T-helper 2 cell treated with Interferon-gamma antibody and Interleukin-4, amounts not matched to agents 5 μg/mL and 100 μg/mL, for 36 hours (primary cell): ENCODE measurements around the gene ARID1A.
"Not testable (repeated sequence)": the region's sequence is repeated elsewhere in the genome, so short reads cannot be mapped to it uniquely, and the experiment has no call there.

Experiments
- DNase-seq: peaks from one replicate; pipeline ENCODE4 v3.0.0; 2021; ENCODE audit warnings: low spot score
- H3K27ac Mint-ChIP-seq: one replicate; pipeline ENCODE4 v1.8.0; 2021; ENCODE audit warnings: mild to moderate bottlenecking, mixed read lengths
- H3K27me3 Mint-ChIP-seq: one replicate; pipeline ENCODE4 v1.8.0; 2021; ENCODE audit warnings: low read depth, mixed read lengths
- H3K36me3 Mint-ChIP-seq: one replicate; pipeline ENCODE4 v1.8.0; 2021; ENCODE audit warnings: low read depth, mixed read lengths
- H3K4me1 Mint-ChIP-seq: one replicate; pipeline ENCODE4 v1.8.0; 2021; ENCODE audit warnings: low read depth, mixed read lengths
- H3K4me3 Mint-ChIP-seq: one replicate; pipeline ENCODE4 v1.8.0; 2022; ENCODE audit warnings: mild to moderate bottlenecking, moderate library complexity, mixed read lengths
- H3K9me3 Mint-ChIP-seq: one replicate; pipeline ENCODE4 v1.8.0; 2021; ENCODE audit warnings: mixed read lengths

Gene ARID1A

DNA sequence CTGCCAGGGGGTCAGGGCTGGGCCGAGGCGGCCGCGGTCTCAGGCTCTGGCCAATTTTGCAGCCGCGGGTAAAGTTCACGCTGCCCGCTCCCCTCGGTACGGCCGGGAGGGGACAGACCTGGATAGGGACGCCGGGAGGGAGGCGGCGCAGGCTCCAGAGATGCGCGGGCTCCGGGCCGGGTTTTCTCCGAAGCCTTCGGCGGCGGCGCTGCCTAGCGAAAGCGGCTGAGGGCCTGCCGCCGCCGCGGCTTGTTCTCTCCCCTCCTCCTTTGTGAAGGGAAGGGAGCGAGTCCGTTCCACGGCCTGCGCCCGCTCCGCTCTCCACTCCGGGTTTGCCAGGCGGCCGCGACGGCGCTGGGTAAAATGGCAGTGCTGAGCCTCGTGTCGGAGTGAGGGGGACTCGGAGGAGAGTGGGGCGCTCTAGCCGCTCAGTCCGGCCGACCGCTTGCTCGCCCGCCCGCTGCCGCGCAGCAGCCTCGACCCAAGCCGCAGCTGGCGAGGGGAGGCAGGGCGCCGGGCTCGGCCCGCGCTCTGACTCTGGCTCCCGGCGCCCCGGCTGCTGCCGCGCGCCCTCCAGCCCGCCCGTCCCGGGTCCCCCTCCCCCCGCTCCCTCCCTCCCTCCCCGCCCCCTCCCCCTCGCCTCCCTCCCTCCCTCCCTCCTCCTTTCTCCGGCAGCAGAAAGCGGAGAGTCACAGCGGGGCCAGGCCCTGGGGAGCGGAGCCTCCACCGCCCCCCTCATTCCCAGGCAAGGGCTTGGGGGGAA lies at the start of gene ARID1A:
ARID1A (plus strand) TSS at position 660 of the 763 bp plus-strand sequence. CDS start 389 bp downstream, outside the sequence.
- Mint-ChIP-seq H3K4me1 (peaks cover 28% of the 10 kb centered on the region), H3K36me3 (peaks cover 6% of the 10 kb centered on the region), H3K27me3 (no peaks in the 10 kb centered on the region), H3K27ac (peak within 1 kb of the TSS; percentile 94), H3K9me3 (no peaks in the 10 kb centered on the region), H3K4me3 (peak within 1 kb of the TSS; percentile 90)
- DNase-seq, result peak; percentile 96

DNA sequence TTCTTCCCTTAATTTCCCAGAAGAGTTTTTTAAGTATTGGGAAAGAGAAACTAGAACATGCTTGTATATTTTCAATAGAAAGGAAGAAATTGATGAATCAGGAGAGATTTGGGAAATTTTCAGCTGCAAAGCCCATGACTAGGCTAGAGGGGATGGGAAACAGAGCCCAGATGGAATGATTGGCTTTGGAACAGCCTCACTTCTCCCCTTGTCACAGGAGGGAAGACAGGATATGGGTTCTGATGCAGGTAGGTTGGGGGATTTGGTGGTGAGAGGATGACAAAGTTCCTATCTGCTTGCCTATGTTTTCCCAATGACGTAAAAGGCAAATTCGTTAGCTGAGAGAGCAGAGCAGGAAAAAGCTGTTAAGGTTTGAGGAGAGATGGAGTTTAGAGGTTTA lies 31.0 kb upstream of the ARID1A start:
- no peak overlapping the region for H3K27ac Mint-ChIP-seq
- no peak overlapping the region for H3K4me3 Mint-ChIP-seq
- no peak for DNase-seq
- H3K4me1 Mint-ChIP-seq, result no peaks in the 10 kb centered on the region
- H3K27me3 Mint-ChIP-seq, result peaks cover 1% of the 10 kb centered on the region
- H3K9me3 Mint-ChIP-seq, result no peaks in the 10 kb centered on the region
- no peaks in the 10 kb centered on the region for H3K36me3 Mint-ChIP-seq

DNA sequence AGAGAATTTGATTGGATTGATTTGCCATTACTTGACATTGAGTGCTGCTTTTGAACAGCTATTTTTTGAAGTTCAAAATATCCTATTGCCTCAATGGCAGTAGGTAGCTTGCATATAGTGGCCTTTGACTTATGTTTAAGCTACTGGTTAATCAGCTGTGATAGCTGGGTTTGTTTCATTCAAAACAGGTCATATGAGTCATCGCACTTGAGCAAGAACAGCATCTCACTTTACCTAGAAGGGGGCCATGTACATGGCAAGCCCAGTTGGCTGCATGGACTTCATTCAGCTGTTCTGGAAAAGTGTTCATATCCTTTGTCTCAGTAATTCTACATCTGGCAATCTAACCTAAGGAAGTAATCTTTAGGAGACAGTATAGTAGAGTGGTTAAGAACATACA lies 29.0 kb upstream of the ARID1A start:
- Mint-ChIP-seq H3K4me1 (no peaks in the 10 kb centered on the region), H3K36me3 (no peaks in the 10 kb centered on the region), H3K4me3 (no peak overlapping the region), H3K9me3 (no peaks in the 10 kb centered on the region), H3K27ac (no peak overlapping the region), H3K27me3 (peaks cover 1% of the 10 kb centered on the region)
- DNase-seq, result no peak

DNA sequence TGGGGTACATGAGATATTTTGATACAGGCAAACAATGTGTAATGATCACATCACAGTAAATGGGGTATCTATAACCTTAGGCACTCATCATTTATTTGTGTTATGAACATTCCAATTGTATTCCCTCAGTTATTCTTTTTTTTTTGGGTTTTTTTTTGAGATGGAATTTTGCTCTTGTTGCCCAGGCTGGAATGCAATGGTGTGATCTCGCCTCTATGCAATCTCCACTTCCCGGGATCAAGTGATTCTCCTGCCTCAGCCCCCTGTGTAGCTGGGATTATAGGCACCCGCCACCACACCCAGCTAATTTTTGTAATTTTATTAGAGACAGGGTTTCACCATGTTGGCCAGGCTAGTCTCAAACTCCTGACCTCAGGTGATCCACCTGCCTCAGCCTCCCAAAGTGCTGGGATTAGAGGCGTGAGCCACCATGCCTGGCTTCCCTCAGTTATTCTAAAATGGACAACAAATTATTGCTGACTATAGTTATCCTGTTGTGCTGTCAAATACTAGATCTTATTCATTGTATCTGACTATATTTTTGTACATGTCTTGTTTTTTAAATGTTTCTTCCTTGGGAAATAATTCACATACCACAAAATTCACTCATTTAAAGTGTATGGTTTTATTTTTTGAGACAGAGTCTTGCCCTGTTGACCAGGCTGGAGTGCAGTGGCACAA lies 27.6 kb upstream of the ARID1A start:
- not testable (repeated sequence) for H3K27me3 Mint-ChIP-seq, H3K9me3 Mint-ChIP-seq, H3K27ac Mint-ChIP-seq, DNase-seq, H3K4me1 Mint-ChIP-seq, H3K36me3 Mint-ChIP-seq, H3K4me3 Mint-ChIP-seq

DNA sequence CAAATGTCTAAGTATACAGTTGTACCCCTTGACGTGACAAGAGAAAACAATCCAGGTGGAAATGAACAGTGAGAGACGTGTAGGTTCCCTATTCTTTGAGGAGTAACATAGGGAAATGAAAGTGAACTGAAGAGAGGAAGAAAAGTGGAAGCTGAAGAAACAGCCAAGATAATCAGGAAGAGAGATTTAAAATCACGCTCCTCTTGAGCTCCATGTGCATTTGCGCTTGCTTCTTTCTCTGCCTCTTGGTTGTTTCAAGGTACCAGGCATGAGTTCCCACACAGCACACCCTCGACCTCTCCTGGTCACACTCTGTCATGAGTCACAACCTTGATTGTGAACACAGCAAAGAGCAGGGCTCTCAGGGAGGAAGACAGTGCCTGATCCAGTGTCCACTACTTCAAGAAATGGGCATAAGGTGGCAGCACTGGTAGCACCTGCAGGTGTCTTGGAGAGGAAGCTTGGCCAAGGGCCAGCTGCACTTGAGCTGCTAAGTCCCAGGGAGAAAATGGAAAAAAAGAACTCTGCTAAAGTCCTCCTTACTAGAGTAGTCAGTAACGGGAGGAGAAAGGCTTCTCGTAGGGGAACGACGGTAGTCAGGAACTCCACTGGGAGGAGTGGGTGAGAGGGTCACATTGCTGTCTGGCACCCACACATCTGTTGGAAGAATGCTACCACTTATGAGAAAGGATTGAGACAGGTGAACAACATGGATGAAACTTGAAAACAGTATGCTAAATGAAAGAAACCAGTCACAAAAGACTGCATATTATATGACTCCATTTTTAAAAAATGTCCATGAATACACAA lies 18.3 kb upstream of the ARID1A start:
- H3K27ac Mint-ChIP-seq, result peak overlapping the region; percentile 56
- H3K4me1 Mint-ChIP-seq, result peaks cover 18% of the 10 kb centered on the region
- H3K36me3 Mint-ChIP-seq, result no peaks in the 10 kb centered on the region
- H3K9me3 Mint-ChIP-seq, result no peaks in the 10 kb centered on the region
- DNase-seq, result peak; percentile 50
- peak overlapping the region; percentile 52 for H3K4me3 Mint-ChIP-seq
- no peaks in the 10 kb centered on the region for H3K27me3 Mint-ChIP-seq

DNA sequence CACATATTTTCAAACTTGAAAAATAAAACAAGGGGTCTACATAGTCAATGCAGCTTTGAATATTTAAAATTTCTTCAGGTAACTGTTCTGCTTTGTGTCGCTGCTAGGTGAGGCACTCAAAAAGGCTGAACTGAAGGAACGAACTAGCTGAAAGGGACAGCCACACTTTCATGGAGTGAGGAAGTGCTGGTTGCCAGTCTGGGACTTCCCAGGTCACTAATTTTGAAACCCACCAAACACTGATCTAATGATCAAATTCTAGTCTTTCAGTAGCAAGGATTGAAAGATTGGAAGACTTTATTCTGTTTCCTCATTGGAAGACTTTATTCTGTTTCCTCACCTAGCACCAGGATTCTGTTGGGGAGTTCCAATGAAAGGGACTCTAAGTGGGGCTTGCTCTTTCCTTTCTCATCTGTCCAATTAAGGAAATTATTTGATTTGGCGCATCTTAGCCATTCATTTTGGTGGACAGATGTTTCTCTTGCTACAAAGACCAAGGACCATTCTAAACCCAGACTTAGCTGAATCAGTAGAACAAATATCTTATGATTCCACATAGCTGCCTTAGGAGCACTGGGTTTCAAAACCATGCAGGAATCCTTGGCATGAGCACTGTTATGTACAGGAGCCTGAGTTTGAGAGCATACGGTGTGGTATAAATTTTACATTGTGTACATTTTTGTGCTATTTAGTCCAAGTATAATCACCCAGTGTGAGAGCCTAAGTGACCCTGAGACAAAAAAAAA lies 10.9 kb upstream of the ARID1A start:
- Mint-ChIP-seq H3K36me3 (no peaks in the 10 kb centered on the region), H3K27ac (no peak overlapping the region), H3K4me3 (no peak overlapping the region), H3K4me1 (peaks cover 10% of the 10 kb centered on the region), H3K27me3 (no peaks in the 10 kb centered on the region), H3K9me3 (no peaks in the 10 kb centered on the region)
- no peak for DNase-seq

DNA sequence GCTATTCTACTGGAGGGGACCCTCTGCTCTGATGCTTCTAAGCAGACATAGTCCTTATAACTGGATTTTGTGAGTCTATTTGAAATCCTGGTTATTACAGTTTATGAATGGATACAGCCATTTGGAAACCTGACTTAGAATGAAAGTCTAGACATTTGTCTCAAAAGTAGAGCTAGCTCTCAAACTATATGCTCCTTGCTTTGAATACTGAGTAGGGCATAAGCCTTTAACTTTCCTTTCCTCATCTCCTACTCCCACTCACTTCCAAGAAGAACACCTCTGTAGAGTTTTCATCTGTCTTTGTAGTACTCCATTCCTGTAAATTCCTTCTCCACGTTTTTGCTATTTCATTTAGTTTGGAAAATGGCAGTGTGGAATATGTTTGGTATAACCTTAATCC lies 9.0 kb upstream of the ARID1A start:
- Mint-ChIP-seq H3K4me3 (no peak overlapping the region), H3K36me3 (no peaks in the 10 kb centered on the region), H3K9me3 (no peaks in the 10 kb centered on the region), H3K27me3 (no peaks in the 10 kb centered on the region), H3K27ac (no peak overlapping the region), H3K4me1 (peaks cover 12% of the 10 kb centered on the region)
- DNase-seq, result no peak

DNA sequence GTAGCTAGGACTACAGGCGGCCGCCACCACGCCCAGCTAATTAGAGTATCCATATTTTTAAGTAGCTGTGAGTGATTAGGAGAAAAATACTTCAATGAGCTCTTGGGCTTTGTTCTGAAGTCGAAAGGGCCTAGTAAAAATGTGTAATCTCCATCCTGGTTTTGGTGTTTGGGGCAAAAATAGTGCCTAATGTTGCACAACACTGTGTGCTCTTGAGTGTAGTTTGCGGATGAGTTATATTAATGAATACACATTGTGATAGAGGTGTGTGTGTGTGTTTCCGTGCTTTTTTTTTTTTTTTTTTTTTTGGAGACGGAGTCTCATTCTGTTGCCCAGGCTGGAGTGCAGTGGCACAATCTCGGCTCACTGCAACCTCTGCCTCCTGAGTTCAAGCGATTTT lies 6.3 kb upstream of the ARID1A start:
- Mint-ChIP-seq H3K27me3 (no peaks in the 10 kb centered on the region), H3K9me3 (no peaks in the 10 kb centered on the region), H3K4me3 (no peak overlapping the region), H3K36me3 (no peaks in the 10 kb centered on the region), H3K27ac (no peak overlapping the region), H3K4me1 (peaks cover 22% of the 10 kb centered on the region)
- DNase-seq, result no peak

DNA sequence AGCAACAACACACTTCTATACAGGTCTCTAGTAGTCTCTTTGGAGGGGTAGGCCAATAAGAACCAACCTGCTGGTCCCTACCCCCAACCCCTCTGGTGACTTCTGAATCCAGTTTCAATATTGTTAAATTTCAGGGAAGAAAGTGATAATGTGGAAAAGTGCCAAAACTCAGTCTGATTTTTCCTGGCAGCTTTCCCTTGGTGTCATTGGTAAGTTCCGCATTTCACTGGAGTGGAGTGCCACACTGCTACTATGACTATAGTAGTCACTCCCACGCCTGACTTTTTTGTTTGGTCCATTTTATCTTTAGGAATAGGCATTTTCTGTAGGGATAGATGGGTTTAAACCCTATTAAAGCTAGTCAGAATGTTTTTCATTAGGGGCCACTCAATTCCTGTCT lies 5.7 kb upstream of the ARID1A start:
- Mint-ChIP-seq H3K27me3 (no peaks in the 10 kb centered on the region), H3K9me3 (no peaks in the 10 kb centered on the region), H3K36me3 (no peaks in the 10 kb centered on the region), H3K27ac (no peak overlapping the region), H3K4me3 (no peak overlapping the region), H3K4me1 (peaks cover 28% of the 10 kb centered on the region)
- DNase-seq, result no peak

DNA sequence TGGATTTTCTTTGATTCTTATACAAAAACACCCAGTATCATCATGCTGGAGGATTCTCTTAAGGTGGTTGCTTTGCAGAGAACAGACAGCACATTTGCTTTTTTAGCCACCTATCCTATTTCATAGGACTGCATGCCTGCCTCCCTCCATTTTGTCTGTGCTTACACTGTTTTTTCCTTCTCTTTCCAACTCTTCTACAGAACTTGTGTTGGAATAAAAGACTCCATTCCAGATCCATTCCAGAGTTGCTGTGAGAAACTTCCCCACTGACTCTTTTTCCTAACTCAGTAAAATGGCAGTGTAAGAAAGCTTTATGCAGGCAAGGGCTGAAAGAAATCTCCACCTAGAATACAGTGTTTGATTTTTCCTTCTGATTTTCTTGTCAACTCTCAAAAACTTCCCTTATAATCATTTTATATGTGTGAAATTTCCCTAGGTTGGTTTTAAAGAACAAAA lies 5.2 kb upstream of the ARID1A start:
- no peak overlapping the region for H3K27ac Mint-ChIP-seq
- H3K9me3 Mint-ChIP-seq, result no peaks in the 10 kb centered on the region
- H3K4me3 Mint-ChIP-seq, result no peak overlapping the region
- H3K4me1 Mint-ChIP-seq, result peaks cover 28% of the 10 kb centered on the region
- H3K36me3 Mint-ChIP-seq, result no peaks in the 10 kb centered on the region
- no peak for DNase-seq
- H3K27me3 Mint-ChIP-seq, result no peaks in the 10 kb centered on the region

DNA sequence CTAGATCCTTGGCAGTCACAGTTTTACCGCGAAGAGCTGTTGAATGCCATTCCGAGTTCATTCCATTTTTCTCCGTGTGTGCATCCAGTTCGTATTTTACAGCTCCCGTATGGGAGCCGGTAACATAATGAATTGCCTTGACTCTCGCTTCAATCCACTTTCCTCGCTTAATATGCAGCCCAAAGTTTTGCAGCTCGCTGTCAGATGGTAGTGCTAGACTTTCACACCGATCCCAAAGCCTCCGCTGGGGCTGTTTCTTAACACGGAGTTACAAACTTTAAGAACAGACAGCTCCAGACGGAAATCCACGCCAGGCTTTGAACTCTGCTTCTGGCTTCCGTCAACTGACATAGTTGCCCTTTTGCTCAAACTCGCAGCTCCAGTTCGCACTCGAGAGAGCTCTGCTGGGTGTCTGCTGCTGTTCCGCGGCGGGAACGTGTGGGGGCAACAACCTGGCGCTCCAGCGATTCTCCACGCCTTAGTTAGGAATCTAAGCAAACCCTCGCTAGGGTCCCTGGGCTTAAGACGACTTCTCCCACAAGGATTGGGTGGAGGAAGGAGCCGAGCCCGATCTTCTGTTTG lies 3.5 kb upstream of the ARID1A start:
- Mint-ChIP-seq H3K27me3 (no peaks in the 10 kb centered on the region), H3K36me3 (no peaks in the 10 kb centered on the region), H3K27ac (peak overlapping the region; percentile 94), H3K4me1 (peaks cover 28% of the 10 kb centered on the region), H3K9me3 (no peaks in the 10 kb centered on the region), H3K4me3 (peak overlapping the region; percentile 90)
- peak; percentile 80 for DNase-seq

DNA sequence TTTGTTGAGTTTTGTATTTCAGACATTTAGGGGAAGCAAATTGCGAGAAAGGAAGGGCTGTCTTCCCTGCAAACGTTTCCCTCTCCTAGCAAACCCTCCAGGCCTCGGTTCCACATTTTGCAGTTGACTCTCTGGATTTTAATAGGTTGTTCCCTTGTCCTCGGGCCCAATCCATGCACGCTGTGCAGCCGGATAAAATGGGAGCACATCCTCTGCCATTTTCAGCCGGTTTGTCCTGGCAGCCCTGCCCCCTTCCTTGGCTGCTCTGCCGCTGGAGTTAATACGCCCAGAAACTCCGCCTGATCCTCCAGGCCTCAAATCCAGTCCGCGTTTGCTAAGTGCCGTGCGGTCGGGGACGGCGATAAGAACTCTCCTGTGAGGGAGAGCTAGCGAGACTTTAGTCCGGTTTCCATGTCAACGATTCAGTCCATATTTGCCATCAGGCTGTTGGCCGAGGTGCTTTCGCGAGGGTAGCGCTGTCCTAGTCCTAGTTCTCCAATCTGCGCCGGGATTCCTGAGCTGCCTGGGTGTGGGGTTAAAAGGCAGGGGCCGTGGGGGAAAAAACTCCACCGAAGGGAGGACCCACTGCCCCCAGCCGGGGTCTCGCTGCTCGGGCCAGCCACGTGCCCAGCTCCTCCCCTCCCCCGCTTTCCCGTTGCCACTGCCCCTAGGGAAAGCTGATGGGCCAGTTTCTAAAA lies 2.9 kb upstream of the ARID1A start:
- H3K27me3 Mint-ChIP-seq, result no peaks in the 10 kb centered on the region
- peak overlapping the region; percentile 94 for H3K27ac Mint-ChIP-seq
- peak overlapping the region; percentile 90 for H3K4me3 Mint-ChIP-seq
- no peaks in the 10 kb centered on the region for H3K9me3 Mint-ChIP-seq
- peak; percentile 90 for DNase-seq
- peaks cover 28% of the 10 kb centered on the region for H3K4me1 Mint-ChIP-seq
- no peaks in the 10 kb centered on the region for H3K36me3 Mint-ChIP-seq
